Stimulated activated naive CD8-positive, alpha-beta T cell treated with anti-CD3 and anti-CD28 coated beads, Interleukin-15, Interleukin-2, amounts not matched to agents 100 ng/mL and 50 ng/mL, for 24 hours (primary cell): ENCODE results near the gene C16orf95.

Experiments
- H3K27ac Mint-ChIP-seq: one replicate; pipeline ENCODE4 v1.8.0; 2021; ENCODE audit warnings: mild to moderate bottlenecking, mixed read lengths
- H3K27me3 Mint-ChIP-seq: one replicate; pipeline ENCODE4 v1.8.0; 2021; ENCODE audit warnings: mixed read lengths
- H3K36me3 Mint-ChIP-seq: one replicate; pipeline ENCODE4 v1.8.0; 2021; ENCODE audit warnings: low read depth, mixed read lengths
- H3K4me1 Mint-ChIP-seq: one replicate; pipeline ENCODE4 v1.8.0; 2021; ENCODE audit warnings: low read depth, mixed read lengths
- H3K4me3 Mint-ChIP-seq: one replicate; pipeline ENCODE4 v1.8.0; 2021; ENCODE audit warnings: mild to moderate bottlenecking, mixed read lengths
- H3K9me3 Mint-ChIP-seq: one replicate; pipeline ENCODE4 v1.8.0; 2021; ENCODE audit warnings: mixed read lengths

C16orf95 gene

GRCh38 chr16:87303431-87303930 is 13.7 kb downstream of the C16orf95 start:
- Mint-ChIP-seq H3K27ac (peak overlapping the region; percentile 49), H3K27me3 (no peaks in the 10 kb centered on the region), H3K9me3 (no peaks in the 10 kb centered on the region), H3K4me3 (no peak overlapping the region), H3K4me1 (peaks cover 8% of the 10 kb centered on the region), H3K36me3 (peaks cover under 1% of the 10 kb centered on the region)

GRCh38 chr16:87298857-87299465 is 18.2 kb downstream of the C16orf95 start:
- Mint-ChIP-seq H3K4me3 (no peak overlapping the region), H3K36me3 (peaks cover 5% of the 10 kb centered on the region), H3K9me3 (no peaks in the 10 kb centered on the region), H3K27ac (no peak overlapping the region), H3K4me1 (peaks cover 8% of the 10 kb centered on the region), H3K27me3 (no peaks in the 10 kb centered on the region)

GRCh38 chr16:87297918-87298631 is 19.1 kb downstream of the C16orf95 start:
- Mint-ChIP-seq H3K9me3 (no peaks in the 10 kb centered on the region), H3K27ac (no peak overlapping the region)

GRCh38 chr16:87297407-87297806 is 19.8 kb downstream of the C16orf95 start:
- Mint-ChIP-seq H3K36me3 (peaks cover 5% of the 10 kb centered on the region), H3K27ac (no peak overlapping the region)

More at GRCh38 chr16:87297918-87298631, 19.1 kb downstream of the C16orf95 start:
- Mint-ChIP-seq H3K27me3 (no peaks in the 10 kb centered on the region), H3K4me3 (no peak overlapping the region), H3K36me3 (peaks cover 5% of the 10 kb centered on the region), H3K4me1 (no peaks in the 10 kb centered on the region)

GRCh38 chr16:87295661-87296531 is 21.3 kb downstream of the C16orf95 start:
- H3K4me1 Mint-ChIP-seq = no peaks in the 10 kb centered on the region
- H3K27me3 Mint-ChIP-seq = no peaks in the 10 kb centered on the region
- peaks cover 13% of the 10 kb centered on the region for H3K36me3 Mint-ChIP-seq
- no peak overlapping the region for H3K27ac Mint-ChIP-seq
- H3K9me3 Mint-ChIP-seq = no peaks in the 10 kb centered on the region
- H3K4me3 Mint-ChIP-seq = no peak overlapping the region

More at GRCh38 chr16:87297407-87297806, 19.8 kb downstream of the C16orf95 start:
- Mint-ChIP-seq H3K4me3 (no peak overlapping the region), H3K27me3 (no peaks in the 10 kb centered on the region), H3K9me3 (no peaks in the 10 kb centered on the region), H3K4me1 (no peaks in the 10 kb centered on the region)

- Mint-ChIP-seq H3K27me3 (no peaks in the 10 kb centered on the region), H3K36me3 (peaks cover 13% of the 10 kb centered on the region), H3K9me3 (no peaks in the 10 kb centered on the region), H3K4me3 (no peak overlapping the region), H3K4me1 (no peaks in the 10 kb centered on the region), H3K27ac (no peak overlapping the region)
These were observed 21.9 kb downstream of the C16orf95 start for GRCh38 chr16:87295259-87295658.

- Mint-ChIP-seq H3K36me3 (peaks cover 13% of the 10 kb centered on the region), H3K27ac (no peak overlapping the region), H3K4me3 (no peak overlapping the region), H3K27me3 (no peaks in the 10 kb centered on the region), H3K9me3 (no peaks in the 10 kb centered on the region), H3K4me1 (no peaks in the 10 kb centered on the region)
These were observed 23.2 kb downstream of the C16orf95 start for GRCh38 chr16:87293990-87294389.

GRCh38 chr16:87291944-87292343 is 25.2 kb downstream of the C16orf95 start:
- Mint-ChIP-seq H3K27me3 (no peaks in the 10 kb centered on the region), H3K27ac (no peak overlapping the region), H3K4me3 (no peak overlapping the region), H3K4me1 (no peaks in the 10 kb centered on the region), H3K9me3 (no peaks in the 10 kb centered on the region), H3K36me3 (peaks cover 8% of the 10 kb centered on the region)

- Mint-ChIP-seq H3K27ac (no peak overlapping the region), H3K4me1 (no peaks in the 10 kb centered on the region), H3K36me3 (peaks cover 8% of the 10 kb centered on the region), H3K27me3 (no peaks in the 10 kb centered on the region), H3K4me3 (no peak overlapping the region), H3K9me3 (peaks cover 3% of the 10 kb centered on the region)
These were observed 28.3 kb downstream of the C16orf95 start for GRCh38 chr16:87288753-87289362.

- no peak overlapping the region for H3K4me3 Mint-ChIP-seq
- peaks cover 3% of the 10 kb centered on the region for H3K9me3 Mint-ChIP-seq
- H3K4me1 Mint-ChIP-seq = no peaks in the 10 kb centered on the region
- H3K27ac Mint-ChIP-seq = no peak overlapping the region
- H3K36me3 Mint-ChIP-seq = peaks cover 6% of the 10 kb centered on the region
- H3K27me3 Mint-ChIP-seq = no peaks in the 10 kb centered on the region
These were observed 30.2 kb downstream of the C16orf95 start for GRCh38 chr16:87286839-87287626.

GRCh38 chr16:87284183-87284582 is 33.0 kb downstream of the C16orf95 start:
- H3K4me3 Mint-ChIP-seq = no peak overlapping the region
- H3K36me3 Mint-ChIP-seq = no peaks in the 10 kb centered on the region
- H3K27ac Mint-ChIP-seq = no peak overlapping the region
- no peaks in the 10 kb centered on the region for H3K4me1 Mint-ChIP-seq
- H3K27me3 Mint-ChIP-seq = peaks cover 3% of the 10 kb centered on the region
- H3K9me3 Mint-ChIP-seq = peaks cover 3% of the 10 kb centered on the region

- Mint-ChIP-seq H3K4me3 (no peak overlapping the region), H3K27ac (no peak overlapping the region), H3K27me3 (peaks cover 12% of the 10 kb centered on the region)
These were observed 38.0 kb downstream of the C16orf95 start for GRCh38 chr16:87279094-87279658.

GRCh38 chr16:87278191-87279093 is 38.8 kb downstream of the C16orf95 start:
- H3K27me3 Mint-ChIP-seq = peaks cover 12% of the 10 kb centered on the region

More at GRCh38 chr16:87279094-87279658, 38.0 kb downstream of the C16orf95 start:
- H3K4me1 Mint-ChIP-seq = no peaks in the 10 kb centered on the region
- no peaks in the 10 kb centered on the region for H3K36me3 Mint-ChIP-seq
- no peaks in the 10 kb centered on the region for H3K9me3 Mint-ChIP-seq

More at GRCh38 chr16:87278191-87279093, 38.8 kb downstream of the C16orf95 start:
- no peaks in the 10 kb centered on the region for H3K9me3 Mint-ChIP-seq
- H3K4me3 Mint-ChIP-seq = no peak overlapping the region
- H3K27ac Mint-ChIP-seq = no peak overlapping the region
- H3K36me3 Mint-ChIP-seq = no peaks in the 10 kb centered on the region
- H3K4me1 Mint-ChIP-seq = no peaks in the 10 kb centered on the region
